Nephron progenitor cell (in vitro differentiated cells): Measurements from ENCODE around the gene BCO2.

Experiments
- DNase-seq: peaks from one replicate; pipeline ENCODE4 v3.0.0; 2021
- H3K27ac Mint-ChIP-seq: 2 replicates; pipeline ENCODE4 v1.8.0; 2021; ENCODE audit warnings: mild to moderate bottlenecking, moderate library complexity, mixed read lengths
- H3K27me3 Mint-ChIP-seq: 2 replicates; pipeline ENCODE4 v1.8.0; 2021; ENCODE audit warnings: mild to moderate bottlenecking, low read depth, mixed read lengths; ENCODE audit not compliant: poor library complexity
- H3K36me3 Mint-ChIP-seq: 2 replicates; pipeline ENCODE4 v1.8.0; 2021; ENCODE audit warnings: low read depth, mixed read lengths
- H3K4me1 Mint-ChIP-seq: 2 replicates; pipeline ENCODE4 v1.8.0; 2021; ENCODE audit warnings: mixed read lengths
- H3K4me3 Mint-ChIP-seq: 2 replicates; pipeline ENCODE4 v1.8.0; 2021; ENCODE audit warnings: mild to moderate bottlenecking, moderate library complexity, mixed read lengths
- H3K9me3 Mint-ChIP-seq: 2 replicates; pipeline ENCODE4 v1.8.0; 2021; ENCODE audit warnings: mild to moderate bottlenecking, moderate library complexity, mixed read lengths
- TF ChIP-seq, protein P1 (sequence below): fragments of 200-600 bp; sonication (generic); IDR thresholded peaks from 2 replicates; pipeline ENCODE4 v1.5.0; 2021; ENCODE audit warnings: antibody characterized with exemption

The BCO2 gene

DNA sequence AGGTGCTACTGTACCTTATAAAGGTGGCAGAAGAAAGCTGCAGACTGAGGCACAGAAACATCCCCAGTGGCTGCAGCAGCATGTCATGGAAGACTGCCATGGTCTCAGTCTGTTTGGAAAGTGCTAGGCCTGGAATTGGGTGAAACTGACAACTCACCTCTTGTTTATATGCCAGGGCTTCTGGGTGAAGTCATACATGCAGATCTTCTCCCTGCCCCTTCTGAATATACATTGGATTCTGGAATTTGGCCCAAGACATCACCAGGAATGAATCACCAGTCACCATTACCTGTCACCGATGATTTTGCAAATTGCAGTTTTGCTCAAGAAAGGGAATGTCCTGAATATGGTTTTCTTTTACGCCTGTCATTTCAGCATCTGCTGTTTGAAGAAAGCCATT, 85.2 kb downstream of the BCO2 start, which contains the start of gene PLET1:
Gene PLET1, minus strand, starts transcription at position 371 of the 400 bp plus-strand sequence. Its CDS starts 271 bp downstream, at position 100.
- Mint-ChIP-seq H3K9me3 (peaks cover 5% of the 10 kb centered on the region), H3K27ac (no peak within 1 kb of the TSS)

DNA sequence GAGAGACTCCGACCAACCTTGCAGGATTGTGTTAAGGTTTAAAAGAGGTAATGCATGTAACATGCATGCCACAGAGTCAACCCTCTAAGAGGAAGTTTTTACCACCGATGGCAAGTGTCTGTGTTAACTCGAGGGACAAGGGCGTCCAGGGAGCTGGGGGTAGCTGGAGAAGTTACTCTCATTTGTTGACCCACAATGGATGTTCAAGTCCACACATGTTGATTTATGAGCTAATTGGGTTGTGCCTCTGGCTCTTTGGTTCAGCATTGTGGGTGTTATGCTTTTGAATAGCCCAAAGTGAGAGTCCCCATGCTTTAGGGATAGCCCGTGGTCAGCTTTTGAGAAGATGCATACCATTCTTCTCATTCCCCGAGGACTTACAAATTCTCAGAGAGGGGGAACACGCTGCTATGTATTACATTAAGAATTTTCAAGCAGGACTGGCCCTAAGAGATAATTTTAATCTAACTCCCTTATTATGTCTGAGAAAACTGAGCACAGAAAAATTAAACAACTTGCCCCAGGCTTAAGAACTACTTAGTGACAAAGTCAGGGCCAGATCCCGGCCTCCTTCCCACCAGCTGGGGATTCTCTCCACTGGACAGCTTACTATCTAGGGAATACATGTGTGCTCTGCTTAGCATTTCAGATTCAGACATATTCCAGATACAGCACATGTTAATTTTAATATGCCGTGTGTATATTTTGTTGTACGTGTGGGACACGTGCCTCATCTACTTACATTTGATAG, 90.5 kb downstream of the BCO2 start:
- H3K27me3 Mint-ChIP-seq = peaks cover 17% of the 10 kb centered on the region
- H3K36me3 Mint-ChIP-seq = peaks cover 5% of the 10 kb centered on the region
- TF ChIP-seq, protein P1, sequence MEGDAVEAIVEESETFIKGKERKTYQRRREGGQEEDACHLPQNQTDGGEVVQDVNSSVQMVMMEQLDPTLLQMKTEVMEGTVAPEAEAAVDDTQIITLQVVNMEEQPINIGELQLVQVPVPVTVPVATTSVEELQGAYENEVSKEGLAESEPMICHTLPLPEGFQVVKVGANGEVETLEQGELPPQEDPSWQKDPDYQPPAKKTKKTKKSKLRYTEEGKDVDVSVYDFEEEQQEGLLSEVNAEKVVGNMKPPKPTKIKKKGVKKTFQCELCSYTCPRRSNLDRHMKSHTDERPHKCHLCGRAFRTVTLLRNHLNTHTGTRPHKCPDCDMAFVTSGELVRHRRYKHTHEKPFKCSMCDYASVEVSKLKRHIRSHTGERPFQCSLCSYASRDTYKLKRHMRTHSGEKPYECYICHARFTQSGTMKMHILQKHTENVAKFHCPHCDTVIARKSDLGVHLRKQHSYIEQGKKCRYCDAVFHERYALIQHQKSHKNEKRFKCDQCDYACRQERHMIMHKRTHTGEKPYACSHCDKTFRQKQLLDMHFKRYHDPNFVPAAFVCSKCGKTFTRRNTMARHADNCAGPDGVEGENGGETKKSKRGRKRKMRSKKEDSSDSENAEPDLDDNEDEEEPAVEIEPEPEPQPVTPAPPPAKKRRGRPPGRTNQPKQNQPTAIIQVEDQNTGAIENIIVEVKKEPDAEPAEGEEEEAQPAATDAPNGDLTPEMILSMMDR = no peak
- no peak overlapping the region for H3K27ac Mint-ChIP-seq
- no peak overlapping the region for H3K4me3 Mint-ChIP-seq
- peaks cover 5% of the 10 kb centered on the region for H3K4me1 Mint-ChIP-seq
- no peak for DNase-seq
- peaks cover 4% of the 10 kb centered on the region for H3K9me3 Mint-ChIP-seq

More for the DNA sequence above, 85.2 kb downstream of the BCO2 start, which contains the start of gene PLET1:
- TF ChIP-seq, protein P1 = no peak
- peaks cover 14% of the 10 kb centered on the region for H3K27me3 Mint-ChIP-seq
- no peak within 1 kb of the TSS for H3K4me3 Mint-ChIP-seq
- no peaks in the 10 kb centered on the region for H3K4me1 Mint-ChIP-seq
- no peak for DNase-seq
- peaks cover 7% of the 10 kb centered on the region for H3K36me3 Mint-ChIP-seq

DNA sequence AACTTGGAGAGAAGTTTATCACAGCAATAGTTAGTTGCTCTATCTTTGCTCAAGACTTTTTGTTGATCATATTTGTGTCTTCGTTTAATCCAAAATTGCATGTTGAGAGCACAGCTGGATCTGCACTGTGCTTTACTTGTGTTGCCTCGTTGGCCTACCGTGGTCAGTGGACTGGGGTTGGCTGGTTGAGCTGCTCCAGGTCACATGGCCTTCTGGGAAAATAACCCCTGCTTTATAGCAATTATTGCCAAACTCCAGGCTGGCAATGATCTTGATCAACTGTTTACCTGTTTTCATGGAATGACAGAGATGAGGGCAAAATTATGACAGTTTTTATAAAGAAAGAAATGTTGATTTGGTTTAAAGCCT, 91.1 kb downstream of the BCO2 start:
- Mint-ChIP-seq H3K27ac (no peak overlapping the region), H3K36me3 (no peaks in the 10 kb centered on the region)
- DNase-seq = no peak

DNA sequence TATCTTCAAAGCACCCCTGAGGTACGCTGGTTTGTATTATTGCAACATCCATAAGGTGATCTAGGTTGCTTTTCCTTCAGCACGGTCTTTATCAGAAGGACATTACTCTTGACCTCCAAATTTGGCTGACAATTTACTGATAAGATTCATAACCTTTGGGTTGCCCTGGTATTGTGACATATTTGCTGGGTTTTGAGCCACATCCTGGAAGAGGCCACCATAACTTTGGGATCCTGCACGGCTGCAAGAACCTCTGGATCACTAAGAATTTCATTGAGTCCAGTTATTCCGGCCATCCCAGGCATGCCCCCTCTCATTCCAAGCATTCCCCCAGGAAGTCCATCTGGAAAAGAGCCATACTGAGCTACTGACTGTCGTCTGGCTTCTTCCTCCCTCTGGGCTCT, 91.9 kb downstream of the BCO2 start:
- H3K36me3 Mint-ChIP-seq = no peaks in the 10 kb centered on the region
- H3K9me3 Mint-ChIP-seq = no peaks in the 10 kb centered on the region
- no peak overlapping the region for H3K4me3 Mint-ChIP-seq
- peaks cover 5% of the 10 kb centered on the region for H3K4me1 Mint-ChIP-seq
- H3K27me3 Mint-ChIP-seq = peaks cover 17% of the 10 kb centered on the region
- DNase-seq = no peak
- TF ChIP-seq, protein P1 = no peak
- peak overlapping the region; percentile 19 for H3K27ac Mint-ChIP-seq

More for the DNA sequence above, 91.1 kb downstream of the BCO2 start:
- Mint-ChIP-seq H3K4me3 (no peak overlapping the region), H3K9me3 (no peaks in the 10 kb centered on the region), H3K4me1 (peaks cover 5% of the 10 kb centered on the region), H3K27me3 (peaks cover 17% of the 10 kb centered on the region)
- TF ChIP-seq, protein P1 = no peak

DNA sequence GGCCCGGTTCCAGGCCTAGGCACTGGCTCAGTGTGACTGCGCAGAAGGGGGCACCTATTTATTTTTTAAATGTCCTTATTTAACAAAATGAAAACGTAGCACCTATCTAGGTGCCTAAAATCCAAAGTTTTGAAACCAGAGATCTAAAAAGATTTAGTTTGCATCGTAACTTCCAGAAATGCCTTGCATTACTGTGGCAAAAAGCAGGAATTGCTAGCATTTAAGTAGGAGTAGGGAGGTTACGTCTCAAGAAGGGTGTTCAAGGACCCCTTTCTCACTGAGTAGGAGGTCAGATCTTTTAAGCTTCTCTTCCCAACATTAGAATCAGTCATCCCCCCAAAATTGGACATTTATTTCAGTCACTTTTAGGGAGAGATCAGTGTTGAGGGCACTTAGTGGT, 93.1 kb downstream of the BCO2 start:
- TF ChIP-seq, protein P1 = no peak
- Mint-ChIP-seq H3K27me3 (peaks cover 17% of the 10 kb centered on the region), H3K4me3 (no peak overlapping the region), H3K4me1 (peaks cover 5% of the 10 kb centered on the region), H3K27ac (no peak overlapping the region), H3K36me3 (no peaks in the 10 kb centered on the region), H3K9me3 (no peaks in the 10 kb centered on the region)
- DNase-seq = no peak
